Astrocyte of the cerebellum (primary cell): ENCODE data around the gene IFFO2.
A peak's percentile ranks its signal among the peaks of the same experiment; 100 is the strongest.

ENCODE experiments used
- DNase-seq: peaks from one replicate; pipeline ENCODE4 v3.0.0-alpha.2; 2011; ENCODE audit warnings: low read depth
- H3K4me3 ChIP-seq: 2 replicates; pipeline ENCODE4 v1.5.1; 2011; ENCODE audit warnings: mild to moderate bottlenecking, low read depth, low read length, moderate library complexity
- CTCF ChIP-seq: IDR thresholded peaks from 2 replicates; pipeline ENCODE4 v1.5.1; 2012; ENCODE audit warnings: low read length, low read depth, moderate library complexity, mild to moderate bottlenecking; ENCODE audit errors: missing control alignments
- in situ Hi-C: cut with HindIII; loops from 2 replicates; pipeline ENCODE4 v1.10.0; 2017; ENCODE audit warnings: low sequenced_read_pairs

Gene IFFO2

DNA sequence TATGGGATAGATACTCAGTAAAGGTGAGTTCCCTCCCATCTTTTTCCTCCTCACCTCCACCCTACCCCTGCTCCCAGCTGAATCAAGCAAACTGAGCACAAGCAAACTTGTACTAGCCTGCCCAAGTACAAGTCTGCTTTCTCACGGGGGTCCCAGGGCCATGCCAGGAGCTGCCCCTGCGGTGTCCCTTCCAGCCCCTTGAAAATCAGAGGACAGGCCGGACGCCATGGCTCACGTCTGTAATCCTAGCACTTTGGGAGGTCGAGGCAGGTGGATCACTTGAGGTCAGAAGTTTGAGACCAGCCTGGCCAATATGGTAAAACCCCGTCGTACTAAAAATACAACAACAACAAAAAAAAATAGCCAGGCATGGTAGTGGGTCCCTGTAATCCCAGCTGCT is 17.5 kb upstream of the IFFO2 start:
- DNase-seq = no peak
- no peak overlapping the region for H3K4me3 ChIP-seq
- in situ Hi-C loops = no loop called here
- no peak for TF ChIP-seq CTCF

DNA sequence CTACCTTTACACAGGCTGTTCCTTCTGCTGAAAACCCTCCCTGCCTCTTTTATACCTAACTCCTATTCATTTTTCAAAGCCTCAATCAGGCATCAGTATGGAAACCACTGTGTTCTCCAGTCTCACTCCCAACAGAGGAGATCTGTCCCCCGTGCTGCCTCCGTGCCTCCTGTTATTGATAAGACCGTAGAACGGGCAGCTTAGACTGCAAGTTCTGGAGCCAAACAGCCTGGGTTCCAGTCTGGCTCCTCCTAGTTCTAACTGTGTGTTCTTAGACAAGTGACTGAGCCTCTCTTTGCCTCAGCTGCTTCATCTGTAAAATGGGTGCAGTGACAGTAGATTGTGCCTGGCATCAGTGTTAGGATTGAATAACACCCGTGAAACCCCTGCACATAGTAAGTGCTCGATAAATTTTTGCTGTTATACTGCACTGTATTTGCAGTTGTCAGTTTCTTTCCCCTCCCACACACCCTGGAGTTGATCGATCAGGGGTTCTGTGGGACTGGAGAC is 17.0 kb upstream of the IFFO2 start:
- in situ Hi-C loops = no loop called here
- TF ChIP-seq CTCF = no peak
- DNase-seq = no peak

GRCh38 chr1:18972991-18973390 is 16.5 kb upstream of the IFFO2 start:
- H3K4me3 ChIP-seq = no peak overlapping the region
- DNase-seq = no peak
- TF ChIP-seq CTCF = no peak
- in situ Hi-C loops = no loop called here

More for the DNA sequence above, 17.0 kb upstream of the IFFO2 start:
- no peak overlapping the region for H3K4me3 ChIP-seq

DNA sequence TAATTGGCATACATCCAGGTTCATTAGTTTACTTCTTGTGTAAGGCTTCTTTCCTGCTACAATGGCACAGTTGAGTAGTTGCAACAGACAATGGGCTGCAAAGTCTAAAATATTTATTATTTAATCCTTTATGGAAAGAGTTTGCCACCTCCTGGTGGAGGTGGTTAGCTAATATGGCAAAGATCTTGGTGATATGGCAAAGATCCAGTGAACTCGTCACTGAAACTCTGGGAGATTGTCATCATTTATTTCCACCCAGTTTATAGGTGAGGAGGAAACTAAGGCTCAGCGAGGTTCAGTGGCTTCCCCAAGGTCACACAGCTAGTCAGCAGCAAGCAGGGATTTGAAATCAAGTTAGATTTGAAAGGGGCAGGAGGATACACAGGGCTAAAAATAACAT is 16.1 kb upstream of the IFFO2 start:
- DNase-seq = no peak
- H3K4me3 ChIP-seq = no peak overlapping the region
- in situ Hi-C loops = no loop called here
- peak; percentile 42 for TF ChIP-seq CTCF

DNA sequence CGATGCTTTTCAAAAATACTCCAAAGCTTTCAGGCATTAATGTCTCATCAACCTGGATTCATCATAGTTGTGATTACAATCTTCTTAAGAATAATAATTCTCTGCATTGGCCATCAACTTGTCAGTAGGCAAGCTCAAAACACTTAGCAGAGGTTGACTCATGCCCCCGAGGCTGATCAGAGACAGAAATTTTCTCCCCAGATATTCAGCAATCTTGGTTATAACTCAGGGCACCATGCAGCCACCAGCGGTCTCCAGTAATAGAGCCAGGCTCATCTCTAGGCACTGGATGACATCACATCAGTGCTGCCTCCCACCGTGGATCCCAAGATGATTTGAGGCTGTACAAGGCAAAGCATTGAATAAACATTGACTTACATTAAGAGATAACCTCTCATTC is 14.3 kb upstream of the IFFO2 start:
- no peak for TF ChIP-seq CTCF
- in situ Hi-C loops = no loop called here
- H3K4me3 ChIP-seq = no peak overlapping the region
- DNase-seq = no peak

- in situ Hi-C loops = no loop called here
- DNase-seq = no peak
- no peak for TF ChIP-seq CTCF
- H3K4me3 ChIP-seq = no peak overlapping the region
Observed at GRCh38 chr1:18970358-18970757, 13.9 kb upstream of the IFFO2 start.
